Skin of body (tissue), 2 donors: ENCODE data around the gene GSK3A. TPM values are rescaled to one million over a fixed set of nuclear protein-coding genes. Genes with fewer than 3 reads are reported as not detected.

Source experiments
- DNase-seq: peaks from one replicate; lab custom pipeline; 2025; lab: John Stamatoyannopoulos, UW
- total RNA-seq: library from RNA; depleted of rRNA; stranded (reverse); fragments of >200 nt; gene quantifications from one replicate; pipeline ENCODE4 v1.2.3, GENCODE V29; 2014

The GSK3A gene
- total RNA-seq, 1 donor from 2014 or later, result 12.1 TPM

DNA sequence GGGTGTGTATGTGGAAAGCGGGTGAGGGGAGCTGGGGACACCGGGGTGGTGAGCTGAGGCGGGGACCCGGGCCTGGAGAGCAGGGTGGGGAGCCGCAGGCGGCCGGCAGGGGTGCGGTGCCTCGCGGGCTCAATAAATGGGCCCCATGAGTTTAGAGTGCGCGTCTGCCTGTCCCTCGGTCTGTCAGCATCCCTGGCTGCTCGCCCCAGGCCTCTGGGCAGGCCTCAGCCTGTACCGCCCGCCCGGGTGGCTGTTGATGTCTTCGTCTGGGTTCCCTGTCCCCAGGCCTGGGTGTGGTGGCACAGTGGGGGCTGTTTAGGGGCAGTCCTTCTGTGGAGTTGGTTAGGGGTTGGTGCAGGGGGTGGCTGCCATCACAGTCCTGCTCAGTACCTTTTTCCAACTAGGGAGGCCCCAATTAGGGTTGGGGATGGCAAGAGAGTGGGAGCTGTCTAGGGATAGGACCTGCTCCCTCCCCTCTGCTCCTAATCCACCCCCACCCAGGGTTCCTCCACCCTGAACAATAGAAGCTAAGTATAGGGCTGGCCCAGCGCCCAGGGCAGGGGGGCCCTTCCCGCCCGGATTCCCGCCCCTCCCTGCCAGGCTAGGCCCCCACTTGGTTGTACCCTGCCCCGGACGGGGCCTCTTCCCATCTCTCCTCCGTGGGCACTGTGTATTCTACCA lies 38.9 kb upstream of the GSK3A start:
- DNase-seq, result peak; percentile 58

DNA sequence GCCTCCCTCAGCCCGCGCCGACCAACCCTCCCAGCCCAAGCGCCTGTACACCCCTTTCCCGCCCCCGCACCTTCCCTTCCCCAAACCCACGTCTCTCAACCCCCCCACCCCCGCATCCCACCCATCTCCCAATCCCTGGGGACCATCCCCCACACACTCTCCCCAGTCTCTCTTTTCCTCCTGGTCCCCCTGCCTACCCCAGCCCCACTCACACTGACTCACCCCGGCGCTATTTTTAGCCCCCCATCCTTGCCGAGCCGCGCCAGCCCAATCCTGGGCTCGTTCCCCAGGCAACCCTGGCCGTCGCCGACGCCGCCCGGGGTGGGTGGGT lies 38.4 kb upstream of the GSK3A start:
- no peak for DNase-seq

DNA sequence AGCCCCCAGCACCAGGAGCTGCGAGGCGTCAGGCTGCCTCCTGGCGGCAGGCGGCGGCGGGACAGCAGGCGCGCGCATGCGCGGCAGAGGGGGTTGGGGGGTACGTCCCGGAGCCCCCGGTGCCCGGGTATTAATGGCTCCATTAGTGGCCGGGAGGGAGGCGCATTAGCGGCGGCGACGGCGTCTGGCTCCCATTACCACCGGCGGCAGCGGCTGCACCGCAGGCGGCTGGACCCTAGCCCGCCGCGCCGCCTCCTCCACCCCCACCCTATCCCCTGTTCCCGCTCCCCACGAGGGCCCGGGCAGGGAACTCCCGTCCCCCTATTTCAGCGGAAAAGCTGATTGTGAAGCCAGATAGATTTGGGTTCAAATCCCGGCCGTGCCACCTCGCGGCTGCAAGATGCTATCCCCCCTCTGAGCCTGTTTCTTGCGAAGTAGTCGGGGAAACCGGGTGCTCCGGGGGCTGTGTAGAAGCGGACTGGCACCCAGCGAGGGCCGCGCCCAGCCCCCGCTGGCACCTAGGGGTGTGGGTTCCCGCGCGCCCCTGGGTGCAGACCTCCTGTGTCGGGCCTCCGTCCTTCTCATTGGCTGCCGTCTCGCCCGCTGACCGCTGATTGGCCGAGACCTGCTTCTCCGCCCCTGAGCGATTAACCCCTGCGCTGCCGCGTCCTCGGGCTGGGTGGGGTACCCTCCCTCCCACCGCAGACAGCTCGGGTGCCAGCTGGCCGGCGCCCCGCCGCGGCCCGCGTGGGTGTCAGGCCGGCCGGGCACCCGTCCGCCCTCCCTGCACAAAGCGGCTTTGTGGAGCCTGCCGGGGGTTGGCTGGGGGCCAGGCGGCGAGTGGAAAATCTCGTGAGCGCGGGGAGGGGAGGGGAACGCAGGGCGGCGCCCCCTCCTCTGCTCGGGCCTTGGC lies 37.8 kb upstream of the GSK3A start:
- peak; percentile 95 for DNase-seq

DNA sequence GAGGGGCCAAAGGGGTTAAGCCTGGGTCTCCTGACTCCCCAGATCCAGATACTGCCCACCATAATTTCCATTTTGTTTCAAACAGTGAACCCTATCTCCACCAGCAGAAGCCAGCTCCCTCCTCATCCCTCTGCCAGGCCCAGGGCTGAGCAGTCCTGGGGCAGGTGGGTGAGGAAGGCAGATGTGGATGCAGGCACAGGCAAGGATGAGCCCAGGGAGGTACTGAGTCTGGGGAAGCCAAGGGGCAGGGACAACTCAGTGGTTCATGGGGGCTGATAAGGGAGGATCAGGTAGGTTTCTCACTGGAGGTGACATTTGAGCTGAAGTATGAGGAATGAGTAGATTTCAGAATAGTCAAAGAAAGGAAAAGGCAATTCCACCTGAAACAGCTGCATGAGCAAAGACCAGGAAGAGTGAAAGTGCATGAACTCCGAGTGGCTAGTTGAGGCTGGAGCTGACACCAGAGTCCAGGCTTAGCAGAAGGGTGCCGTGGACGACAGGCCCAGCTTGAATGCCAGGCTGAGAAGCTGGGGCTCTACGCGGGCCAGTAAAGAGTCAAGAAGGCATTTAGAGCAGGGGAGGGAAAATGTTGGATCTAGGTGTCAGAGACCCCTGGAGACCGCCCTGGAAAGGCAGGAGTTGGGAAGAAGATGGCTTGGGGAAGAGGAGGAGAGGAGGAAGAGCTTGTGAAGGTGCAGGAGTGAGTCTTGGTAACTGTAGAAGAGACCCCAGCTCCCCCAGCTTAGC lies 36.9 kb upstream of the GSK3A start:
- DNase-seq, result no peak

DNA sequence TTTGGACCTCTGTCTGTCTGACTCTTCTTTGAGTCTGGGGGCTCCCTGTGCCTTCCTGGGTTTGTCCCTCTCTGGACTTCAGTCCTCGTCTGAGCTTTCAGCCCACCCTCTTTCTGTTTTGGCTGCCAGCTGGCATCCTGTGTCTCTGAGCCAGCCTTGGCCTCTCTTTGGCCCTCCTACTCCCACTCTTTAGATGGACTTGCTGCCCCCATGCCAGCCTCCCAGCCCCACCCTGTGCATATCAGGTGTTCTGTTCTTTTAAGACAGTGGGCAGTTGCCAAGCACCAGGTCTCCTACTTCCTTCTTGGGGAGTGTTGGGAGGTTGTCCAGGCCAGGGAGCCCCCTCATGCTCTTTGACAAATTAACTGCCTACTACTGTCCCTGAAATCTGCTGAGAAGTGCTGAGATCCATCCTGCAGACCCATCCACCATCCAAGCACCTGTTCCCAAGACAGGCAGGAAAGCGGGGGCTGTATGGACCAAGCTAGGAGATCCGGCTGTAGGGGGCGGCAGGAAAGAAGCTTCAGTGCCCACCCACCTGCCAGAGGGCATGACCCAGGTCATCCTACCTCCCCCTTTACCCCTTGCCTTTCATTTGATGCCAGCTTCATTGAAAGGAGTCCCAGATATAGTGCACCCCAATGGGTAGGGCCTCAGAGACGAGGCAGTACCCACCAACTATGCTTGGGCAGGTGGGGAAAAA lies 36.2 kb upstream of the GSK3A start:
- DNase-seq, result no peak

DNA sequence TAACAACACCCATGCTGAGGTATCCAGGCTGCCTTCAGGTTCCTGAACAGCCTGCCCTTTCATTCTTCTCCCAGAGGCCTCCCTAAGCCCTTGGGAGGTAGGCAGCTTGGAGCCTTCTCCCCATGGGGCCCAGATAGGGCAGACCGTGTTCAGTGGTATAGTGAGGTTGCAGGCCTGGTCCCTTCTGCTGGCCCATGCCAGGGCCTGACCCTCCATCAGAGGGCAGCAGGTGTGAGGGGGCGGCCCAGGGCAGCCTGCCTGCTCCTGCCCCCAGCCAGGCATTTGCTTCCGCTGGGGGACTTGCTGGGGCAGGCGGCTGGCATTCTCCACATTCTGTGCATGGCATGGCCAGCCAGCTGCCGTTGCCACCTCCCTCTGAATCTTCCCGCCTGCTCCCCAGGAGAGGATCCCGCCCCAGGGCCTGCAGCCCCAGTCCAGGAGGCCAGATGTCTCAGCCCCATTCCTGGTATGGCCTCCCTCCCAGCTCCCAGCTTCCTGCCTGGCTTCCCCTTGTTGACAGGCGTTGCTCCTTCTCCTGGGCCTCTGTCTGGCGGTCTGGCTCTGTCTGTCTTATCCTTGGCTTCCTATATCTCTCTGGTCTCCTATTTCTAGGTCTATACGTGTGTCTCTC lies 35.5 kb upstream of the GSK3A start:
- no peak for DNase-seq

DNA sequence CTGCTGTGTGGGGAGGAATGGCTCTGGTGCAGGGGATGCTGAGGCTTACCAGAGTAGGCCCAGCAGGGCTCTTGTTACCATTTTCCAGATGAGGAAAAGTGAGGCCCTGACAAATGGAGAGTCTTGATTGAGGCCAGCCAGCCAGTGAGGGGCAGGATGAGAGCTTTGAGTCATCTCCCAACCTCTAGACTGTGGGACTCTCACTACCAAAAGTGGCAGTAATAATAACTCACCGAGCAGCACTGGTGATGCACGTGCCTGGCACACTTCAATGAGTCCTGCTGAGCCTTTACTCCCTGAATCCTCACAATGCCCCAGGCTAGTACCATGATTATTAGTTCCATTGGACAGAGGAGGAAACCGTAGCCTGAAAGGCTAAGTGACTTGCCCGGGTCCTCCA lies 34.4 kb upstream of the GSK3A start:
- DNase-seq, result no peak

DNA sequence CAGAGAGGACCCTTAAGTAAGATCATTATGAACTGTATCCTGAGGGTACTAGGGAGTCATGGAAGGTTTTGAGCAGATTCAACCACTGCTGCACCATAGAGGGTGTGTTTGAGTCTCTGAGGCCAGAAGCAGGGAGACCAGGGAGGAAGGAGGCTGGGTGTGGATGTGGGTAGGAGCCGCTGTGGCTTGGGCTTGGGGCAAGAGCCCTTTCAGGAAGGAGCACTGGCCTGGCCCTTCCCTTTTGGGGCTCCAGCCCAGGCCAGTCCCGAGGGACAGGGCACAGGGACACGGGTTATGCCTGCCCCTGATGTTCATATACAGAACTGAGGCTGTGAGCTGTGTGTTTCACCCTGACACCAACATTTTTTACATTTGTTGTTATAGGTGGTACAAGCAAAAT lies 33.9 kb upstream of the GSK3A start:
- DNase-seq, result no peak

DNA sequence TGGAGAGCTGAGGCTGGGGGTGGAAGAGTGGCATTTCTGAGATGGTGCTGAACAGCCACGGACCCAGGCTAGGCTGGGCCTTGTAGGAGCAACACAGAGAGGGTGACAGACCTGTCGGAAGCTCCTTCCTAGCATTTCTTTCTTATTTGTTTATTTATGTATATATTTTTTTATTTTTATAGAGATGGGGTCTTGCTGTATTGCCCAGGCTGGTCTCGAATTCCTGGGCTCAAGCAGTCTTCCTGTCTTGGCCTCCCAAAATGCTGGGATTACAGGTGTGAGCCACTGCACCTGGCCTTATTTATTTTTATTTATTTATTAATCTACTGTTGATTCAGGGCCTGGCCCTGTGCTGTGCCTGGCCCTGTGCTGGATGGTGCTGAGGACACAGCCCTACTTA lies 33.1 kb upstream of the GSK3A start:
- no peak for DNase-seq

DNA sequence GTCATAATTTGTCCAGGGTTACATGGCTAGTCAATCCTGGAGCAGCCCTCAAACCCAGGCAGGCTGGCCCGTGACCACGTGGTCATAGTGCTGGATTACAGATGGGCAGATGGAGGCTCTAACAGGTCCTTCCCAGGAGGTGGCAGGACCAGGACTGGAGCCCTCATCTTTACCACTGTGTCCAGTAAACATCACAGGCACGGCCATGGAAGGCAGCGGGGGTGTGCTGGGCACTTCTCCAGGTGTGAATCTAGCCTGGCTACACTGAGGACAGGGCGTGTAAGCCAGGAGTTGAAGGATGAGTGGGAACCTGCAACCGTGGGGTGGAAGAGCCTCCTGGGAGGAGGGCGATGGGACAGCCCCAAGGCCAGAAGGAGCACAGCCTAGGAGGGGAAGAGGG lies 32.7 kb upstream of the GSK3A start:
- DNase-seq, result no peak

DNA sequence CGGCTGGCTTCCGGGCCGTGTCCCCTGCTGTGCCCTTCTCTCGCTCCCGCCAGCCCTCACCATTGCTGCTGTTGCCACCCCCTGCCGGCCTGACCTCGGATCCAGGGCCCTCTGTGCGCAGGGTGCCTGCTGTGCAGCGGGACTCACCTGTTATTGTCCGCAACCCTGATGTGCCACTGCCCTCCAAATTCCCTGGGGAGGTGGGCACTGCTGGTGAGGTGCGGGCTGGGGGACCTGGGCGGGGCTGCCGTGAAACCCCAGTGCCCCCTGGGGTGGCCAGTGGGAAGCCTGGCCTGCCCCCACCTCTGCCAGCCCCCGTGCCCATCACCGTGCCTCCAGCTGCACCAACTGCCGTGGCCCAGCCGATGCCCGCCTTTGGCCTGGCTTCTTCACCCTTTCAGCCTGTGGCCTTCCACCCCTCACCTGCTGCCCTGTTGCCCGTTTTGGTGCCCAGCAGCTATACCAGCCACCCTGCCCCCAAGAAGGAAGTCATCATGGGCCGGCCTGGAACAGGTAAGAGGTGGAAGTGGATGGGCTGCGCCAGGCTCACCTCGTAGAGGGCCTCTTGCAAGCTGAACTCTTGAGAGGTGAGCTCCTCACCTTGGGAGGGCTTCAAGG lies 31.8 kb upstream of the GSK3A start:
- DNase-seq, result no peak

DNA sequence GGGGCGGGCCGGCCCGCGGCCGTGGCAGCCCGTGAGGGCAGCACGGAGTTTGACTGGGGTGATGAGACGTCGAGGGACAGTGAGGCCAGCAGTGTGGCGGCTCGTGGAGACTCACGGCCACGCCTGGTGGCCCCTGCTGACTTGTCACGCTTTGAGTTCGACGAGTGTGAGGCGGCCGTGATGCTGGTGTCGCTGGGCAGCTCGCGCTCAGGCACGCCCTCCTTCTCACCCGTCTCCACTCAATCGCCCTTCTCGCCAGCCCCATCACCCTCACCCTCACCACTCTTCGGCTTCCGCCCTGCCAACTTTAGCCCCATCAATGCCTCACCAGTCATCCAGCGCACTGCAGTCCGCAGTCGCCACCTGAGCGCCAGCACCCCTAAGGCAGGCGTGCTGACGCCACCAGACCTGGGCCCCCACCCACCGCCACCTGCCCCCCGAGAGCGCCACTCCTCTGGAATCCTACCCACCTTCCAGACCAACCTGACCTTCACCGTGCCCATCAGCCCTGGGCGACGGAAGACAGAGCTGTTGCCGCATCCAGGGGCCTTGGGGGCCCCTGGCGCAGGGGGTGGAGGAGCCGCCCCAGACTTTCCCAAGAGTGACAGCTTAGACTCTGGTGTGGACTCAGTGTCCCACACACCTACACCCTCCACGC lies 31.1 kb upstream of the GSK3A start:
- no peak for DNase-seq

DNA sequence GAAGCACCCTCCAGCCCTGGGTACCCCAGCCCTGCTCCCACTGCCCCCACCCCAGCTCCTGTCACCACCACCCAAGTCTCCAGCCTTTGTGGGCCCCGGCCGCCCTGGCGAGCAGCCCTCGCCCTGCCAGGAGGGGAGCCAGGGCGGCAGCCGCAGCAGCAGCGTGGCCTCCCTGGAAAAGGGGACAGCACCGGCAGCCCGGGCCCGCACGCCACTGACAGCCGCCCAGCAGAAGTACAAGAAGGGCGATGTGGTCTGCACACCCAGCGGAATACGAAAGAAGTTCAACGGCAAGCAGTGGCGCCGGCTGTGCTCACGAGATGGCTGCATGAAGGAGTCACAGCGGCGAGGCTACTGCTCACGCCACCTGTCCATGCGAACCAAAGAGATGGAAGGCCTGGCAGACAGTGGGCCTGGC lies 30.6 kb upstream of the GSK3A start:
- DNase-seq, result no peak

DNA sequence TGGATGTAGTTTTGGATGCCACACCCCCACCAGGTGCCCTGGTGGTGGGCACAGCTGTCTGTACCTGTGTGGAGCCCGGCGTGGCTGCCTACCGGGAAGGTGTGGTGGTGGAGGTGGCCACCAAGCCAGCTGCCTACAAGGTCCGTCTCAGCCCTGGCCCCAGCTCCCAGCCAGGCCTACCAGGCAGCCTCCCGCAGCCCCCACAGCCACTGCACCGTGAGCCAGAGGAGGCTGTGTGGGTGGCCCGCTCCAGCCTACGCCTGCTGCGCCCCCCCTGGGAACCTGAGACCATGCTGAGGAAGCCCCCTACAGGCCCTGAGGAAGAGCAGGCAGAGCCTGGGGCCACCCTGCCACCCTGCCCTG lies 30.1 kb upstream of the GSK3A start:
- no peak for DNase-seq

DNA sequence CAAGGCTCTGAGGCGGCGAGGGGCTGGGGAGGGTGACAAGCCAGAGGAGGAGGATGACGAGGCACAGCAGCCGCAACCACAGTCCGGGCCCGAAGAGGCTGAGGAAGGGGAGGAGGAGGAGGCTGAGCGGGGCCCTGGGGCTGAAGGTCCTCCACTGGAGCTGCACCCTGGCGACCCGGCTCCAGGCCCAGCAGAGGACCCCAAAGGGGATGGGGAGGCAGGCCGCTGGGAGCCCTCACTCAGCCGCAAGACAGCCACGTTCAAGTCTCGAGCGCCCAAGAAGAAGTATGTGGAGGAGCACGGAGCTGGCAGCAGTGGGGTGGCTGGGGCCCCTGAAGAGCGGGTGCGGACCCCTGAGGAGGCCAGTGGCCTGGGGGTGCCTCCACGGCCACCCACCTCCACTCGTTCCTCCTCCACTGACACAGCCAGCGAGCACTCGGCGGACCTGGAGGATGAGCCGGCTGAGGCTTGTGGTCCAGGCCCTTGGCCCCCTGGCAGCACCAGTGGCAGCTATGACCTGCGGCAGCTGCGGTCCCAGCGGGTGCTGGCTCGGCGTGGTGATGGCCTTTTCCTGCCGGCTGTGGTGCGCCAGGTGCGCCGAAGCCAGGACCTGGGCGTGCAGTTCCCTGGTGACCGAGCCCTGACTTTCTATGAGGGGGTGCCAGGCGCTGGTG lies 29.6 kb upstream of the GSK3A start:
- no peak for DNase-seq

DNA sequence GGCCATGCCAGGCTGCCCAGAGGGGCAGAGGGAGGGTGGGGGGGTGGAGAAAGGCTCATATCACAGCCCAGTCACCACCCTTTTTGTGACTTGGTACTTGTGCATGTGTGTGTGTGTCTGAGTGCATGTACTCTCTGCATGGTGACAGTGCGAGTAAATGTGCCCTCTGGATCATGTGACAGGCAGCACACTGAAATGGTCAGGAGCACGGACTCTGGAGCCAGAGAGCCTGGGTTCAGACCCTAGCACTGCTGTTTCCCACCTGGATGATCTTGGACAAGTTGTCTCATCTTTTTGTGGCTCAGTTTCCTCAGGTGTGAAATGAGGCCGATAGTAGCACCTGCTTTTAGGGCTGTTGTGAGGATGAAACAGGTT lies 28.6 kb upstream of the GSK3A start:
- no peak for DNase-seq

DNA sequence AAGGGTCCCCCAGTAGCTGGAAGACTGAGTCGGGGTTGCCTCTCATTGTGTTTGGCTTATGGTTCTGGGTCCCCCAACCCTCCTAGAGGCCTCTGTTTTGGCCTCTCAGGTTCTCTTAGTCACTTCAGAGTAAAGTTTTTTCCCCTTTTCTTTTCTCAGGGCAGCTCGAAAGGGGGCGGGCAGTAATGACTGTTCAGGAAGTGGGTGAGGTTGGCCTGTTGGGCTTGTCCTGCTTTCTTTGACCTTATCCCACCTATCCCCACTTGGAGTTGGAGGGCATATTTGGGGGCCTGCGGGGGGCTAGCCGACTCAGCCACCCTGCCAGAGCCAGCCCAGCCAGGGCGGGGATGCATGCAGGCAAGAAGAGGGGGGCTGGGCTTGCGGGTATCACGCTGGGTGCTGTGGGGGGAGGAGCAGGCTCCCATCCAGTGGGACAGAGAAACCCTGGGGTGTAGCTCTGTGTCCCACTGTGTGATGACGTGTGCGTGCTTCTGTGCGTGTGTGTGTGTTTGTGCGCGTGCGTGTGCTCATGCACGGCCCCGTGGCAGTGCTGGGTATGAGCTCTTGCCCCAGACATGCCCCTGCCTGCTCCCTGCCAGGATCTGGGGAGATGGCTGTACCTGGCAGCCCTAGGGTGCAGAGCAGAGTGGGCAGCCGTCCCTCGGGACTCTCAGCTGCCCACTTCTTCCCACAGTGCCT lies 28.1 kb upstream of the GSK3A start:
- DNase-seq, result no peak

DNA sequence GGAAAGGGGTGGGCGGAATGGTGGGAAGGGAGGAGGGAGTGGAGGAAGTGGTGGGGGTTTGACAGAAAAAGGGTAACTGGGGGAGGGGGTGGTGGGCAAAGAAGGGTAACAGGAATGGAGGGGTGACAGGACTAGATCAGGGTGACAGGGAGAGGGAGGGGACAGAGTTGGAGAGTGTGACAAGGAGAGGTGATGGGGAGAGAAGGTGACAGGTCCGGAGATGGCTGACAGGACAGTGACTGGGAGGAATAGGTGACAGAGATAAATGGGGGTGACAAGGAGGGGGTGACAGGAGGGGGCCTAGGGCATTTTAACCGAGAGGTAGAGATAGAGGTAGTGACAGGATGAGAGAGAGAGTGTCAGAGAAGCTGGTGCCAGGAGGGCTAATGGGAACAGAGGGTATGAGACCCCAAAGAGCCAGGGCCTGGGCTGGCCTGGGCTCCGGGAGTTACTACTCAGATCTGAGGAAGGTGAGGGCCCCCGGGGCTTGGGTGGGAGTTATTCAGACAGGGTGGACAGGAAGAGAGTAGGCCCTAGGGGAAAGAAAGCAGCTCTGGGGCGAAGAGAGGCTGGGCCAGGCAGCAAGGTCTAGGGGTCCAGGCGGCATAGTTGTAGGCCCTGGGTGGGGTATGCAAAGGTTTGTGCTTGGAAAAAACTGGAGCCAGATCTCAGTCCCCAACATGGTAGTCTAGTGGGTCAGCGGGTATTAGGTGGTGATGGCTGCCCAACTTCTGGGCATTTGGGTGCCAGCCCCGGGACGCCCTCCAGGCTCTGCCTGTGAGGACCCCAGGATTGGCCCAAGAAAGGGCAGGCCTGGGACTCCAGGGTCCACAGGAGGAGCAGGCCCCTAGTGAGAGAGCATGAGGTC lies 27.3 kb upstream of the GSK3A start:
- no peak for DNase-seq
